Measurements from ENCODE around the gene GPI. TPM values are rescaled to one million over a fixed set of nuclear protein-coding genes. Genes with fewer than 3 reads are reported as not detected.

The GPI gene
- polyA plus RNA-seq, 1 of the 3 experiments (the other 2 are of a cell fraction), result 144 TPM

GRCh38 chr19:34353546-34353945 is 11.4 kb upstream of the GPI start:
- POLR2A ChIA-PET, result interaction anchor here (0.5 to 0.6 kb wide), 2 partner anchors 17 to 27 kb away, joined by 3 read pairs; no protein-coding TSS in a partner anchor
- Histone ChIP-seq H3K27me3 (ENCODE audit: insufficient read depth) (no peaks in the 10 kb centered on the region), H3K36me3 (replicated peaks in 1 of 2; ENCODE audit: control insufficient read depth in 1 of 2, insufficient read depth in 2 of 2, low read length in 1 of 2) (peaks cover 0 to 7% of the 10 kb centered on the region in 2 experiments), H2AFZ (ENCODE audit: low read depth) (no peak overlapping the region), H3K4me3 (ENCODE audit: low read depth in 2 of 2, low read length in 1 of 2) (no peak overlapping the region), H3K27ac (ENCODE audit: low read depth in 2 of 2, low read length in 1 of 2) (no peak overlapping the region), H3K9me3 (no peaks in the 10 kb centered on the region), H4K20me1 (ENCODE audit: insufficient read depth) (no peaks in the 10 kb centered on the region), H3K79me2 (ENCODE audit: insufficient read depth) (no peaks in the 10 kb centered on the region), H3F3A (replicated peaks; ENCODE audit: insufficient read depth) (peaks cover 7% of the 10 kb centered on the region), H3K4me1 (ENCODE audit: control insufficient read depth in 1 of 2, insufficient read depth in 2 of 2, low read depth in 1 of 2, low read length in 1 of 2) (peaks cover 2 to 5% of the 10 kb centered on the region in 2 experiments; a peak in 1 of 4 replicates), H3K9ac (no peak overlapping the region), H3K9me2 (no peaks in the 10 kb centered on the region), H3K4me2 (no peak overlapping the region)
- WGBS (ENCODE audit: low lambda C conversion rate), result 91% methylated on average over 6 of the region's 7 CpGs
- CTCF ChIA-PET, result interaction anchor here (1.6 kb wide), 1 partner anchor 16 kb away, joined by 6 read pairs; no protein-coding TSS in a partner anchor
- TF ChIP-seq SMC3 (IDR thresholded peaks at IDR 0.05; ENCODE audit: low read depth, low read length) (no peak), MAX (IDR thresholded peaks at IDR 0.05; ENCODE audit: low read depth) (no peak), YY1 (IDR thresholded peaks at IDR 0.05; ENCODE audit: low read depth) (no peak), RAD21 (IDR thresholded peaks at IDR 0.05; ENCODE audit: low read length) (no peak)
- DNase-seq, result no peak

- ChIA-PET POLR2A (interaction anchor here (0.9 kb wide), 1 partner anchor 10 kb away, joined by 3 read pairs; the partner anchor contains the start of gene GPI), CTCF (interaction anchor here (2.5 kb wide), 1 partner anchor 9 kb away, joined by 13 read pairs; no protein-coding TSS in a partner anchor)
- Histone ChIP-seq H3K9me2 (no peaks in the 10 kb centered on the region), H3K36me3 (replicated peaks in 1 of 2; ENCODE audit: control insufficient read depth in 1 of 2, insufficient read depth in 2 of 2, low read length in 1 of 2) (peaks cover 0 to 4% of the 10 kb centered on the region in 2 experiments), H3K9ac (no peak overlapping the region), H3F3A (replicated peaks; ENCODE audit: insufficient read depth) (peaks cover 21% of the 10 kb centered on the region), H2AFZ (ENCODE audit: low read depth) (no peak overlapping the region), H3K9me3 (no peaks in the 10 kb centered on the region), H3K4me3 (ENCODE audit: low read depth in 2 of 2, low read length in 1 of 2) (no peak overlapping the region), H3K79me2 (ENCODE audit: insufficient read depth) (no peaks in the 10 kb centered on the region), H3K27me3 (ENCODE audit: insufficient read depth) (no peaks in the 10 kb centered on the region), H3K27ac (ENCODE audit: low read depth in 2 of 2, low read length in 1 of 2) (no peak overlapping the region), H3K4me1 (ENCODE audit: control insufficient read depth in 1 of 2, insufficient read depth in 2 of 2, low read depth in 1 of 2, low read length in 1 of 2) (peaks cover 11 to 17% of the 10 kb centered on the region in 2 experiments; a peak in 2 of 4 replicates), H4K20me1 (ENCODE audit: insufficient read depth) (no peaks in the 10 kb centered on the region), H3K4me2 (no peak overlapping the region)
- WGBS (ENCODE audit: low lambda C conversion rate), result 95% methylated on average over 8 of the region's 8 CpGs
- TF ChIP-seq PBX3 (IDR thresholded peaks at IDR 0.05), result no peak
- TF ChIP-seq USF1 (IDR thresholded peaks at IDR 0.05; ENCODE audit: borderline replicate concordance, low read depth), result no peak
- TF ChIP-seq POLR2AphosphoS5 (IDR thresholded peaks at IDR 0.05; ENCODE audit: low read depth, low read length), result no peak
- no peak for TF ChIP-seq NRF1 (IDR thresholded peaks at IDR 0.05; ENCODE audit: low read depth, low read length)
- no peak for TF ChIP-seq RXRA (IDR thresholded peaks at IDR 0.05; ENCODE audit: borderline replicate concordance, low read depth)
- no peak for TF ChIP-seq SIN3A (IDR thresholded peaks at IDR 0.05; ENCODE audit: borderline replicate concordance, low read depth, low read length)
- no peak for DNase-seq
Measured at GRCh38 chr19:34355201-34355600, 9.8 kb upstream of the GPI start.
